ENCODE data around the gene ASTN2.
A peak's percentile ranks its signal among the peaks of the same experiment; 100 is the strongest.

The ASTN2 gene

GRCh38 chr9:117300371-117301110, 114.3 kb downstream of the ASTN2 start:
- no peak for DNase-seq (ENCODE audit: low read depth)

DNA sequence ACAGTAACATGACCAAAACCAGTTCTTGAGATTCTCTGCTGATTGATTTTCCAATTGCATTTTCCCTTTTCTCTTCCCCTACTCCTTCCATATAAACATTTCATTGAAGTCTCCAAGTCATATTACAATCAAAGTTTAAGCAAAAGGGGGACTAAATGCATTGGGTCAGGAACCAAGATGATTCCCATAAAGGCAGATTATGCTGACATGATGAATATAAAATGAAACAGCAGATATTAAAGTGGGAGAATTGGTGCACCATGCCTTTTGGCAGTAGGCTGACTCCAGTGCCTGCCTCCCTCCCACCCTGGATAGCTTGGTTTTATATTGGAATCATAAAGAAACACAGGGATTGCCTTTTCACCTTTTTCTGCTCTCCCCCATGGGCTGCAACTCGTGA, 118.4 kb downstream of the ASTN2 start:
- no peak for DNase-seq (ENCODE audit: low read depth)

DNA sequence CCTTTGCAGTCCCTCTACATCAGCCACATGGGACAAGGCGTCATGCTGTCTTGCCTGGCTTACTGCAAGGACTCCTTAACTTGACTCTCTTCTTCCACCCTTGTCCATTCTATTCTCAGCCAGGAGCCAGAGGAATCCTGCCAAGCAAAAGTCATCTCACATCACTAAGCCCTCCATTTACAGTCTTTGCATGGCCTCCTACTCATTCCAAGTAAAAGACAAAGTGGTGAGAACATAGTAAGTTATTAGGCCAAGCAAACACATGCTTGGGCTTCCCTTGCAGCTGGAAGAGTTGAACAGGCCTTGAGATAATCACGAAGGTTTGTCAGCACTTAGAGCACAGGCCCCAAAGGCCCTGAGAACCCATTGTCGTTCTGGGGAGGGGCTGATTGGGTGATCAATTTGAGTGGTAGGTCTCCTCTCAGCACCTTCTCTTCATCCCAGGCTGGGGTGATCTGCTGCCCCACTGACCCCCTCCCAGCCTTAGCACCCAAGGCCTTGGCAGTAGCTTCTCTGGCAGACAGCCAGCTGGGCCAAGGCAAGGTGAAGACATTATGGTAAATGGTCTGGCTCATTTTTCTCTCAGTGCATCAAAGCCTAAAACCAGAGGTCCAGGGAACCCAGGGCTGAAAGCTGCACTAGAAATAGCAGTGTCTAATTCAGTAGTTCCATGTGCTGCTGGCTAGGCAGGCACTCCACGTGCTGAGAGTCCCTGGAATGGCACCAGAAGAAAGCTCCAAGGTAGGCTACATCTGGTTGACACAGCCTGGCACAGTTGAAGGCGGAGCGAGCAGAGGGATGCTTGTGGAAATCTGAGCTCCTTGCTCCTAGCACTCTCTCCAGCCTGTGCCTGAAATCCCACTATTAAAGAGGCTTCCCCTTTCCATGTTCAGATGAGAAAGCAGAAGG, 121.4 kb downstream of the ASTN2 start:
- DNase-seq (ENCODE audit: low read depth) = no peak

GRCh38 chr9:117290856-117291622, 123.8 kb downstream of the ASTN2 start:
- no peak for DNase-seq (ENCODE audit: low read depth)

- DNase-seq (ENCODE audit: low read depth) = no peak
These were observed 124.5 kb downstream of the ASTN2 start for GRCh38 chr9:117290306-117290840.

GRCh38 chr9:117286245-117286644, 128.6 kb downstream of the ASTN2 start:
- DNase-seq (ENCODE audit: low read depth) = no peak

DNA sequence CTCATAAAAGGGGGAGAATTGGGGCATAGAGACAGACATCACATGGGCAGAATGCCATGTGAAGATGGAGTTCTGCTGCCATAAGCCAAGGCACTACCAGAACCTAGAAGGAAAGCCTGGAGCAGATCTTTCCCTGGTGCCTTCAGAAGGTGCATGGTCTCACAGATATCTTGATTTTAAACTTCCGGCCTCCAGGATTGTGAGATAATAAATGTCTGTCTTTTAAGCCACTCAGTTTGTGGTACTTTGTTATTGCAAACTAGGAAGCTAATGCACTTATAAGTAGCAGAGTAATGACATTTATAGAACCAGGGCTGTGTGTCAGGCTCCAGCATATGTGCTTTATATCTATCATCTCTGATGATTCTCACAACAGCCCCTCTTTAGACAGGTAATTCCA, 130.4 kb downstream of the ASTN2 start:
- no peak for DNase-seq (ENCODE audit: low read depth)

- DNase-seq (ENCODE audit: low read depth) = no peak
These were observed 132.3 kb downstream of the ASTN2 start for GRCh38 chr9:117282541-117282940.

GRCh38 chr9:117278471-117279035, 136.3 kb downstream of the ASTN2 start:
- no peak for DNase-seq (ENCODE audit: low read depth)

DNA sequence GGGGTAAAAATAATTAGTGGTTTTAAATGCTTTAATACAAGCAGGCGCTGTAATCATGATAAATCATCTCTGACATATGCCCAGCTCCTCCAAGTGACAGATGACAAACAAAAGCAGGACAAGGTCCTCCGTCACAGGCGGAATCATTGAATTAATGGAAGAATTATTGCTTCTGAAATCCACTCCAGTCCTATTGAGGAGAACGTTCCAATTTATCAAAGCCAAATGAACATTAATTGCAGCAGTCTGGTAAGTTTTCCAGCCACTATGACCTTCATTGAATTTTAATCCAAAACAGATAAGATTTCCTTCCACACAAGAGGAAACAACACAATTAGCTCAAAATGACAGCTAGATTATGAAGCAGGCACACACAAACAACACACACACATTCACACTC, 136.8 kb downstream of the ASTN2 start:
- no peak for DNase-seq (ENCODE audit: low read depth)

DNA sequence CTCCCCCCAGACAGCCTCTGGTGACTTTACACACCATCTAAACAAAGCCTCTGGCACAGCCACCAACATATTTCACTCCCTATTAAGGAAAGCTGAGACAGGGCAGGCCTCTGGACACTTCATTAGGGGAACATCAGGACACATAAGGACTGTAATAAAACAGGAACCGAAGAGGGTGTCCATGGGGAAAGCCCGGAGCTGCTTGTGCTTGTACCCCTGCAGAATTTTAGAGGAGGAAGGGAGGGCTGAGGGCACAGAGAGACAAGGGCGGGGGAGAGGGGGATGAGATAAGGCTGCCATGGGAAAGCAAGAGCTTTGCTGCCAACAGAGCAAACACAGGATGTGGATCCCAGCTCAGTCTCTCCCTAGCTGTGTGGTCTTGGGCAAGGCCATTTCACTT, 138.4 kb downstream of the ASTN2 start:
- no peak for DNase-seq (ENCODE audit: low read depth)

GRCh38 chr9:117273612-117274011, 141.2 kb downstream of the ASTN2 start:
- no peak for DNase-seq (ENCODE audit: low read depth)

- DNase-seq (ENCODE audit: low read depth) = no peak
These were observed 145.9 kb downstream of the ASTN2 start for GRCh38 chr9:117268847-117269446.

DNA sequence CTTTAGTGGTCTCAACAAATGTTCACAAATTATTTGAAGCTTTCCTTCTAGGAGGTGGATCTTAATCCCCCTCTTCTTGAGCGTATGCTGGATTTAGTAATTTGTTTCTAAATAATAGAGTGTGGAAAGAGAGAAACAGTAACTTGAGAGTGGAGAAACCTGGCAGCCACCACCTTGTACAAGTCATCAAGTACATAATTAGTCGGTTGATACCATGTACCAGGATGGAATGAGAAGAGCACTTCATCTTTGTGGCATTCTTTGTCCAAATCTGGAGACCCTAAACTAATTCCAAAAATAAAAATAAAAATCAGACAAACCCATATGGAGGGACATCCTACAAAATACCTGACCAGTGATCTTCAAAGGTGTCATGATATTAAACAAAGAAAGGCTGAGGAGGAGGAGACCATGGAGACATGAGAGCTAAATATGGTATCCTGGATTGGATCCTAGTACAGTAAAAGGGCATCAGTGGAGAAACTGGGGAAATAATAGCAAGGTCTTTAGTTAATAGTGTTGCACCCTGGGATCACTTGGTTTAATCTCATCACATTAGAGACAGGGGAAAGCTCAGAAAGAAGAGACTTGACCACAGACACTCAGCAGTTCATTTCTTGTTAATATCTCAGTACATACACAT, 147.9 kb downstream of the ASTN2 start:
- no peak for DNase-seq (ENCODE audit: low read depth)

DNA sequence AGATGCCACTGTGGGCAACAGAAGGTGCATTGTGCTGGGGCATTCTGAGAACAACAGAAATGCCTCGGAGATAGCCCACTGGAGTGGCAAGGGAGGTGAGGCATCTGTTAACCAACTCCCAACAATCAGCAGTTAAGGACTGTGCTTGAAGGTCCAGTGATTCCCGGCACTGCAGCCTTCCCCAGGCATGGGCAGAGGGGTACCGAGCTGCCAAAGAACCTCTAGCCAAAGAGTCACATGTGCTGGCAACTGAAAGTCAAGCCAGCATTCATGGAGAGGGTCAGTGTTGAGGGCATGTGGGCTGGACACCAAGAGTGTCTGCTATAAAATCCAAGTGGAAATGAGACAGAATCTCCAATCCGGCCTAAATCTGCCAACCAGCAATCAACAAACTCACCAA, 149.6 kb downstream of the ASTN2 start:
- no peak for DNase-seq (ENCODE audit: low read depth)

GRCh38 chr9:117258184-117258866, 156.5 kb downstream of the ASTN2 start:
- no peak for DNase-seq (ENCODE audit: low read depth)

DNA sequence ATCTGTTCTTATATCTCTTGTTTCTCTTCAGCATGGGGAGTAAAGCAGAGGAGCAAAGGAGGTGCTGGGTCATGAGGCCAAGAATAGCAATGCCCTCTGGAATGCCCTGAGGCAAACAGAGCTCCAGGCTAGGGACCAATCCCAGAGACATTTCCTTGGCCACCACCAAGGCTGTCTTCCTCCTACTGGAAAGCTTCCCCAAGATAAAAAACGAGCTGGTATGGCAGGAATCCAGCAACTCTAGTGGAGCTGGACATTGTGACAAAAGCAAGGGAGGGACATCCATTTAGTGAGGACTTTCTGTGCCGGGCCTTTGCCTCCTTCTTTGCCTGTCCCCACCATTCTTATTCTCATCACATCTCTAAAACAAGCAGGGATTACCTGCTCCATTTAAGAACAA, 161.6 kb downstream of the ASTN2 start:
- DNase-seq (ENCODE audit: low read depth) = no peak

DNA sequence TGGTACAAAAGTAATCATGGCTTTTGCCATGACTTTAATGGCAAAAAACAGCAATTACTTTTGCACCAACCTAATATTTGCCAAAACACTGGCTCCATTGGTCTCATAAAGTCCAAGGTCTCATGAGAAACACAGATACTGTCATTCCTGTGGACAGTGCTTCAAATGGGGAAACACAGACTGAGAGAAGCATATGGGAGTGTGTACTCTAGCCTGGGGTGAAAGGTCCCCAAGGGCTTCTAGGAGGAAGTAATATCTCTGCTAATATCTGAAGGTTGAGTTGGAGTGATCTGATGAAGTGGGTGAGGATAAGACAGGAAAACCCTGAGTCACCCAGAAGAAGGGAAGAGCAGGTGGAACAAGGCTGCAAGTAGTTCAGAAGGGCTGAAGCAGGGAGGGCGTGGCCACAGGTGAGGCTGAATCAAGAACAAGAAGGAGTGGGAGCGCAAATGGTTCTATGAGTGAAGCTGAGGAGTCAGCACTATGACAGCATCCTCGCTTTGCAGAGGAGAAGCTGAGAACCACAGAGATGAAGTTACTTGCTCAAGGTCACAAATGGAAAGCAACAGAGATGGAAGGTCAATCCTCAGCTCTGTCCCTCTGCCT, 164.1 kb downstream of the ASTN2 start:
- DNase-seq (ENCODE audit: low read depth) = no peak

- no peak for DNase-seq (ENCODE audit: low read depth)
These were observed 165.1 kb downstream of the ASTN2 start for GRCh38 chr9:117249799-117250198.

DNA sequence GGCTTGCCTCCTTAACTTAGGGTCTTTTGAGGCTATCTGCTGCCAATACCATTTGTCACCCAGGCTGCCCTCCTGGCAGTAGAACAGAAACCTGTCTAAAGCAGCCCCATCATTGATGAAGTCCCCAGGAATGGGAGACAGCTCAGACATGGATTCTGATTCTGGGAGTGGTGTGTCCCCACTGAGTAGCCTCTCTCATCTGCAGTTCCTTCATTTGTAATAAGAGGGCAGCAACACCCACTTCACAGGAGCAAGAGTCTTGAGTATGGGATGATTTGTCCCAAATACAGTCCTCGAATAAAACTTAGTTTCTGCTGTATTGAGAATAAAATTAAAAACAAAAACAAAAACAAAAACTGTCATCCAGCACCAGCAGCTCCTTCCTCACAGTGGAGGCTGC, 167.6 kb downstream of the ASTN2 start:
- peak; percentile 7 for DNase-seq (ENCODE audit: low read depth)
